ENCODE measurements around the gene MPEG1. TPM values are rescaled to one million over a fixed set of nuclear protein-coding genes. Genes with fewer than 3 reads are reported as not detected.
A peak's percentile ranks its signal among the peaks of the same experiment; 100 is the strongest.

The MPEG1 gene
- total RNA-seq, 1 donor from 2014 or later: 48.9 TPM

GRCh38 chr11:59224351-59224928 is 11.7 kb upstream of the MPEG1 start:
- no peak for TF ChIP-seq CTCF (IDR thresholded peaks at IDR 0.05)
- no peaks in the 10 kb centered on the region for H3K36me3 ChIP-seq
- H3K9me3 ChIP-seq: no peaks in the 10 kb centered on the region
- ATAC-seq (peak; percentile 70), DNase-seq (no peak)
- no peak overlapping the region for H3K4me3 ChIP-seq
- H3K27me3 ChIP-seq (ENCODE audit: low read depth): no peaks in the 10 kb centered on the region
- intact Hi-C loops (cut with DNase I): no loop called here
- peak overlapping the region; percentile 68 for H3K27ac ChIP-seq
- peaks cover 45% of the 10 kb centered on the region for H3K4me1 ChIP-seq

GRCh38 chr11:59223611-59224010 is 10.9 kb upstream of the MPEG1 start:
- no peak overlapping the region for H3K4me3 ChIP-seq
- DNase-seq: no peak
- H3K27me3 ChIP-seq (ENCODE audit: low read depth): no peaks in the 10 kb centered on the region
- peak; percentile 5 to 31 for ATAC-seq
- H3K9me3 ChIP-seq: no peaks in the 10 kb centered on the region
- peak overlapping the region; percentile 68 for H3K27ac ChIP-seq
- TF ChIP-seq CTCF (IDR thresholded peaks at IDR 0.05): no peak
- H3K36me3 ChIP-seq: no peaks in the 10 kb centered on the region
- intact Hi-C loops (cut with DNase I): no loop called here
- peaks cover 45% of the 10 kb centered on the region for H3K4me1 ChIP-seq

- TF ChIP-seq CTCF (IDR thresholded peaks at IDR 0.05): no peak
- intact Hi-C loops (cut with DNase I): no loop called here
- no peaks in the 10 kb centered on the region for H3K36me3 ChIP-seq
- H3K27ac ChIP-seq: peak overlapping the region; percentile 68
- peaks cover 45% of the 10 kb centered on the region for H3K4me1 ChIP-seq
- no peak overlapping the region for H3K4me3 ChIP-seq
- ATAC-seq (no peak), DNase-seq (no peak)
- H3K27me3 ChIP-seq (ENCODE audit: low read depth): no peaks in the 10 kb centered on the region
- H3K9me3 ChIP-seq: no peaks in the 10 kb centered on the region
These were observed 10.4 kb upstream of the MPEG1 start for GRCh38 chr11:59223177-59223576.

- H3K27me3 ChIP-seq (ENCODE audit: low read depth): no peaks in the 10 kb centered on the region
- H3K4me1 ChIP-seq: peaks cover 45% of the 10 kb centered on the region
- no peak for TF ChIP-seq CTCF (IDR thresholded peaks at IDR 0.05)
- intact Hi-C loops (cut with DNase I): no loop called here
- no peaks in the 10 kb centered on the region for H3K9me3 ChIP-seq
- peak; percentile 59 to 64 for ATAC-seq
- H3K27ac ChIP-seq: peak overlapping the region; percentile 68
- no peak overlapping the region for H3K4me3 ChIP-seq
- no peak for DNase-seq
- H3K36me3 ChIP-seq: no peaks in the 10 kb centered on the region
These were observed 9.8 kb upstream of the MPEG1 start for GRCh38 chr11:59222464-59223060.

- peaks cover 47% of the 10 kb centered on the region for H3K4me1 ChIP-seq
- H3K27ac ChIP-seq: no peak overlapping the region
- TF ChIP-seq CTCF (IDR thresholded peaks at IDR 0.05): no peak
- H3K9me3 ChIP-seq: no peaks in the 10 kb centered on the region
- no peaks in the 10 kb centered on the region for H3K27me3 ChIP-seq (ENCODE audit: low read depth)
- no peak for DNase-seq
- H3K4me3 ChIP-seq: no peak overlapping the region
- H3K36me3 ChIP-seq: no peaks in the 10 kb centered on the region
- ATAC-seq: no peak
- intact Hi-C loops (cut with DNase I): no loop called here
These were observed 8.7 kb upstream of the MPEG1 start for GRCh38 chr11:59221441-59221840.

Data from lower lobe of right lung (tissue), 2 donors.